ENCODE data around the gene ANKRD49.
A peak's percentile ranks its signal among the peaks of the same experiment; 100 is the strongest.

The ANKRD49 gene

GRCh38 chr11:94493281-94494125 lies at the start of gene ANKRD49, which contains the start of gene MRE11:
TSS of gene ANKRD49 (plus strand) at chr11:94493984. CDS start at chr11:94496694, 2,710 bp downstream.
TSS of gene MRE11 (minus strand) at chr11:94493844. CDS start at chr11:94492801, 1,043 bp downstream.
- no peak for TF ChIP-seq ZFX (IDR thresholded peaks at IDR 0.05; ENCODE audit: borderline replicate concordance)
- TF ChIP-seq, protein P1, sequence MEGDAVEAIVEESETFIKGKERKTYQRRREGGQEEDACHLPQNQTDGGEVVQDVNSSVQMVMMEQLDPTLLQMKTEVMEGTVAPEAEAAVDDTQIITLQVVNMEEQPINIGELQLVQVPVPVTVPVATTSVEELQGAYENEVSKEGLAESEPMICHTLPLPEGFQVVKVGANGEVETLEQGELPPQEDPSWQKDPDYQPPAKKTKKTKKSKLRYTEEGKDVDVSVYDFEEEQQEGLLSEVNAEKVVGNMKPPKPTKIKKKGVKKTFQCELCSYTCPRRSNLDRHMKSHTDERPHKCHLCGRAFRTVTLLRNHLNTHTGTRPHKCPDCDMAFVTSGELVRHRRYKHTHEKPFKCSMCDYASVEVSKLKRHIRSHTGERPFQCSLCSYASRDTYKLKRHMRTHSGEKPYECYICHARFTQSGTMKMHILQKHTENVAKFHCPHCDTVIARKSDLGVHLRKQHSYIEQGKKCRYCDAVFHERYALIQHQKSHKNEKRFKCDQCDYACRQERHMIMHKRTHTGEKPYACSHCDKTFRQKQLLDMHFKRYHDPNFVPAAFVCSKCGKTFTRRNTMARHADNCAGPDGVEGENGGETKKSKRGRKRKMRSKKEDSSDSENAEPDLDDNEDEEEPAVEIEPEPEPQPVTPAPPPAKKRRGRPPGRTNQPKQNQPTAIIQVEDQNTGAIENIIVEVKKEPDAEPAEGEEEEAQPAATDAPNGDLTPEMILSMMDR (IDR thresholded peaks at IDR 0.05), result no peak
- peak within 1 kb of the TSS; percentile 81 for H3K27ac ChIP-seq

GRCh38 chr11:94445641-94446040 lies 48.1 kb upstream of the ANKRD49 start:
- TF ChIP-seq ZFX (IDR thresholded peaks at IDR 0.05; ENCODE audit: borderline replicate concordance), result no peak
- TF ChIP-seq, protein P1 (IDR thresholded peaks at IDR 0.05), result no peak
- H3K27ac ChIP-seq, result no peak overlapping the region

DNA sequence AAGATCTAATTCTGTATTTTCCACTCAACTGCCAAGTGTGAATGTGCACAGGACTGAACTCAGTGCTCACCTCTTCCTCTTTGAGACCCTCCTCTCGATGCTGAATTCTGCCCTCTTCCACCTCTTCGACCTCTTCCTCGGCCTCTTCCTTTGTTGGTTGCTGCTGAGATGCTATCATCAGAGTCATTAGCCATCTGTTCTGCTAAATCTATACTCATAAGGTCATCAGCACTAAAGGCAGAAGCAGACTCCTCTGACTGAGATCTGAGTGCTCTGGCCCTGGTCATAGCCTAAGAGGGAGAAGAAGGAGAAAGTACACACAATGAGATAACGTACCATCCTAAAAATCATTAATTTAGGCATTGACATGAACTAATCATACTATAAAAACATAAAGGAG lies 46.6 kb upstream of the ANKRD49 start:
- H3K27ac ChIP-seq, result no peak overlapping the region
- no peak for TF ChIP-seq ZFX (IDR thresholded peaks at IDR 0.05; ENCODE audit: borderline replicate concordance)
- TF ChIP-seq, protein P1 (IDR thresholded peaks at IDR 0.05), result no peak

DNA sequence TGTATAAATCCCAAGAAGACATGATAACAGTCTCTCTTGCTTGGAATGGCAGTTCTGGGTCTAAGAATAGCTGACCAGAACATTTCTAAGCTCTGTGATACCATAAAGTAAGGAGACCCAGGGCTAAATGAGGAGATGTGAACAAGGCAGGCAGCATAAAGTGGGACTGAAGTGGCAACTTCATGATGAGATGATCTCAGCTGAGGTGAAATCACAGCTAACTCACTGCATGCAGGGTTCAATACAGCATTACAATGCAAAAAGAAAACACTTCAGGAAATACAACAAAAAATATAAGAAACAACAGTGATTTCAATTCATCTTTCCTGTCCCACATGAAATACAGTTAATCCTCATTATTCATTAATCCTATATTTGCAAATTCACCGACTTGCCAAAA lies 44.8 kb upstream of the ANKRD49 start:
- no peak overlapping the region for H3K27ac ChIP-seq
- TF ChIP-seq, protein P1 (IDR thresholded peaks at IDR 0.05), result no peak
- TF ChIP-seq ZFX (IDR thresholded peaks at IDR 0.05; ENCODE audit: borderline replicate concordance), result no peak

GRCh38 chr11:94449437-94449836 lies 44.3 kb upstream of the ANKRD49 start:
- H3K27ac ChIP-seq, result no peak overlapping the region
- no peak for TF ChIP-seq ZFX (IDR thresholded peaks at IDR 0.05; ENCODE audit: borderline replicate concordance)
- TF ChIP-seq, protein P1 (IDR thresholded peaks at IDR 0.05), result no peak

DNA sequence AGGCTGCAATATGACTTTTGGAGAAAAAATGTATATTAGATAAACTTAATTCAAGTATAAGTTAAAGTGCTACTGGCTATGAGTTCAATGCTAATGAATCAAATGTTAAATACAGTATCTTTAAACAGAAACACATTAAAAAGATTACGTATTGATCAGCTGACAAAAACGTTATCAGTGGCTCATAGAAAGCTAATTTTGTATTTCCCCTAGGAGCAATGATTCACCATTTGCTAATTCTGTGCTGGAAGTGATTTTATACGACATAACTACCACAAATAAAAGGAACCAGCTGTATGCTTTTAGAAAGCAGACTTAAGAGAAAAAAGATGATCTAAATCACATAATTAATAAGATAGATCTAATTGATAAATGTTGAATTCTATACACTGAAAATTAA lies 43.7 kb upstream of the ANKRD49 start:
- no peak overlapping the region for H3K27ac ChIP-seq
- no peak for TF ChIP-seq ZFX (IDR thresholded peaks at IDR 0.05; ENCODE audit: borderline replicate concordance)
- TF ChIP-seq, protein P1 (IDR thresholded peaks at IDR 0.05), result no peak

DNA sequence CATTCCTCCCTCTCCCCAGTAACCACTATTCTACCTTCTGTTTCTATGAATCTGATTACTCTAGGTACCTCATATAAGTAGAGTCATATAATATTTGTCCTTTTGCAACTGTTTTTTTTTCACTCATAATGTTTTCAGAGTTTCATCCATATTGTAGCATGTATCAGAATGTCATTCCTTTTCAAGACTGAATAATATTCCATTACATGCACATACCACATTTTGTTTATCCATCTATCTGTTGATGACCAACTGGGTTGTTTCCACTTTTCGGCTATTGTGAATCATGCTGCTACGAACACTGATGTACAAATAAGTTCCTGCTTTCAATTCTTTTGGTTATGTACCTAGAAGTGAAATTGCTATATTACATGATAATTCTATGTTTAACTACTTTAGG lies 40.8 kb upstream of the ANKRD49 start:
- H3K27ac ChIP-seq, result no peak overlapping the region
- TF ChIP-seq, protein P1 (IDR thresholded peaks at IDR 0.05), result no peak
- TF ChIP-seq ZFX (IDR thresholded peaks at IDR 0.05; ENCODE audit: borderline replicate concordance), result no peak

Data from 22Rv1 (cell line).